Suppressor macrophage treated with lipopolysaccharide for 1 hour (primary cell): ENCODE data around the gene ERBB4.

Source experiments
- DNase-seq, 3 donors: peaks; one replicate each; pipeline ENCODE4 v3.0.0-alpha.2; 2020 to 2022

Gene ERBB4

DNA sequence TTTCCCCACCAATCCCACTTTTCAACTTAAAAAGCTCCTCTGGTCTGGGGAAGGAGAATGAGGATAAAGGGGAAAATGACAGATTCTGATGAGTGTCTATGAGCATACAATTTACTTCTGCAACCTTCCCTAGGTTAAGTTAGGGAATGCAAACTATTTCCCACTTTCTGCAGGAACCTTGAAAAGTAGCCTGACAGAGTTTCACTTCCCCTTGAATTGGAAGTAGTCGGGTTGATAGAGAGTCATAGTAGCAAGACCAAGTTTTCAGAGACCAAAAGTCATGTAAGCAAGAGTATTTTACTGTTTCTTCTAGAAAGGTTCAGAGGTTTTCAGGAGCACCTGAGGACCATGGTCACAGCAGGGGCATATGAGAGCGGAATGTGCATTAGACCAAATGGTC, 1167.1 kb downstream of the ERBB4 start:
- DNase-seq = no peak

DNA sequence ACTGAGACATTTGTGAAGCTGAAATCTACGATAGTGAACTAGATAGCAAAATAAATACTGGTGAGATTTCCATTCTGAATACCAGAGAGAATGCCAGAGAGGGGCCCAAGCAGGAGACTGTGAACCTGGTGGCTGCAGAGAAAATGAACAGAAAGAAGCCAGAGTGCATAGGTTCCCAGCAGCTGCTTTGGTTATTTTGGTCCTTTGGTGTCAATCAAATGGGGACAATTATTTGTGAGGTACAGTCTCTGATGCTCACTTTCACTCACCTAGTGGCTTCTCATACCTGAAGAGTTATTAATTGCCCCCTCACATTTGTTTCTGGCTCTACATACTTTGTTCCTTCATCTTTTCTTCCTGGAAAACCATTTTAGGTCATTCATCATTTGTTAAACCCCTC, 1170.1 kb downstream of the ERBB4 start:
- no peak for DNase-seq

DNA sequence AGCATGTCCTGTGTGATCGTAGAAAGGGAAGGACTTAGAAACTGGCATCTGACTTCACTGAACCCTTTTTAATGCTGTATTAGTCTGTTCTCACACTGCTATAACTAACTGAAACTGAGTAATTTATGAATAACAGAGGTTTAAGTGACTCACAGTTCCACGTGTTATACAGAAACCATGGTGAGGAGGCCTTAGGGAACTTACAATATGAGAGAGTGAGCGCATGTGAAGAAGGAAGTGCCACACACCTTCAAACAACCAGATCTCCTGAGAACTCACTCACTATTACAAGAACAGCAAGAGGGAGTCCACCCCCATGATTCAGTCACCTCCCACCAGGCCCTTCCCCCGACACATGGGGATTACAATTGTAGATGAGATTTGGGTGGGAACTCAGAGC, 1170.9 kb downstream of the ERBB4 start:
- no peak for DNase-seq

DNA sequence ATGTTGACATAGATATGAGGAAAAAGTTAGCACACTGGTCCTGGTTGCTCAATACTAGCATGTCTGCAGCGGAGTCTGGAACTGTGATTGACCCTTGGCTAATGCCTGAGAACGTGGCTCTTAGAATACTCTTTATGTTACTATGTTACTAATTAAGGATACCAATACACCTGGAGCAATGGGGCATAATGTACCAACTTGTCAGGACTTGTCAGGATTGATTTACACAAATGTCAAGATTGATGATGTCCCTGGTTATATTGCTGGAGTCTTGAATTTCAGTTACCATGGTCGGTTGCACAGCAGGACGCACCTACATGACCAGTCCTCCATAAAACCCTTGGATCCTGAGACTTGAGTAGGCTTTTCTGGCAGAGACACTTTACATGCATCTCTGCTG, 1171.3 kb downstream of the ERBB4 start:
- DNase-seq = no peak

DNA sequence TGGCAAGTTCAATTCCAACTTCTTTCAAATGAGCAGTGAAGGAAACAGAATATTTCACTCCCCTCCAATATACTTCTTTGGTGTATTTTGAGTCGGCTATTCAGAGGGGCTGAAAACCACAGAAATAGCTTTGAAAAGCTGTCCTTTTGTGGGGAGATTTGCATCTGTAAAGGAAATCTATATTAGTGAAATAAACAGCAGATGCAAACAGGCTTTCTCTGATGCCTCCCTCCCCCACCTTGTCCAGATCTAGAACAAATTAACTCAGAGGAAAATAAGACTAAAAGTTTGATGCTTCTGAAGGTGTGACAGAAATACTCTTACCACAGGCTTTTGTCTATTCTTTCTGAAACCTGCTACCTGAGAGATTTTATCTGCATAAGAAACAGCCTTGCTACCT, 1173.7 kb downstream of the ERBB4 start:
- no peak for DNase-seq

- no peak for DNase-seq
Measured at GRCh38 chr2:211361383-211361782, 1177.2 kb downstream of the ERBB4 start.

DNA sequence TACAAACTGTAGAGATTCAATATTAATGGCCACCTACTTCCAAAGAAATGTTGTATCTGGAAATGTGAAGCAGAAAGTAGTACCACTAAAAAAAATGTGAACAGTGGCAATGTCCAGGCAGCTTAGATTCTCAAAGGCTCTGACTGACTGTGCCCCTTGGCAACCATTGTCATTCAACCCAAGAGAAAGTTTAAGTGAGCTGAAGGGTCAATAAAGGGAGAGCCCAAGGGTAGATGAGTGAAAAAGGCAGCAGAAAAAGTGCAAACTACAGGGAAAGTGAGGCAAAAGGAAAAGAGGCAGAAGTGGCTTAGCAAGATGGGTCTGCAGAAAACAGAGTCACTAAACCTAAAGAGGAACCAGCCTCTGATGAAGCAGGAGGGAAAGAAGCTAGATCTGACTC, 1179.3 kb downstream of the ERBB4 start:
- DNase-seq = no peak

DNA sequence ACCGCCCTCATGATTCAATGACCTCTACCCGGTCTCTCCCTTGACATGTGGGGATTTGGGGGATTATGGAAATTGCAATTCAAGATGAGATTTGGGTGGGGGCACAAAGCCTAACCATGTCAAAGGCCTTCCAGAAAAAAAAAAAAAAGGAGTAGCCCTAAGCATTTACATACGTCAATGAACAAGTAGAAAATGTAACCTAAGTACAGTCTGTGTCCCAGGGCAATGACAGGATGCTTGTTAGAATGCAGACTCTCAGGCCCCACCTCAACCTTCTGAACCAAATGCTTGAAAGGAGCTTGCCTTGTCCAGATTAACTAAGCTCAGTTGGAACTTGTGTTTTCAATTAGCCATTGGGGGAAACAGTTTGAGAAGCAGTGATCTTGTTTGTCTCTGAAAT, 1180.1 kb downstream of the ERBB4 start:
- no peak for DNase-seq

DNA sequence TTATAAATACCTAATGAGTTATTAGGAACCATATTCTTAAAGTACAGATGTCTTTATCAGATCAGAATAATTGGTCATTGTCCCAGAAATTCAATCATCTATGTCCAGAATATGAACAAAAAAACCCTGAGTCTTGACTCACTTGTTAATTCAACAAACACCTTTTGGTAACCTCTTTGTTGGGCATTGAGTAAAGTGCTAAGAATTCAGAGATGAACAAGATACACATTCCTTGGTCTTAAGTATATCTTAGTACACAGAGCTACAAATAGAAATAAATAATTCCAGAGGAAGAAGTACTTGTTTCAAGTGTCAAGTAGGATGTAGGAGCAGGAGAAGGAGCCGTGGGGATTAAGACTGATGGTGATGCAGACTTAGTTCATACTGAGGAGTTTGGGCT, 1184.1 kb downstream of the ERBB4 start:
- DNase-seq = no peak

DNA sequence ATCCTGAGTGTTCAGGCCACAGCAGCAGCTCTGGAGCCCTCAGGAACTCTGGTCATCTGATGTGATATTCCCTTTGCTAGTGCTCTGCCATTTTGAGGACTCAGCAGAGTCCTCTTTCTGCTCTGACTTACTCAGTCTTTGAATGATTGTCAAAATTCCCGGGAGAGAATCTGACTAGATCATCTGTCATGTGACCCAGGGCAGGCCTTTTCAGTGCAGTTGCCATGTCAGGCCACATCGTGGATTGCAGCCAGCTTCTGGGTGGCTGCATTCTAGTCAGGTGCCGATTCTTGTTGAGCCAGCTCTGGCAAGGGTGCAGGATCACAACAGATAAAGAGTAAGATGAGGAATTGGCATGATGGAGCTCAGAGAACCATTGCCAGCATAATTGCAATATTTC, 1186.6 kb downstream of the ERBB4 start:
- no peak for DNase-seq

GRCh38 chr2:211349031-211349430, 1189.6 kb downstream of the ERBB4 start:
- no peak for DNase-seq

DNA sequence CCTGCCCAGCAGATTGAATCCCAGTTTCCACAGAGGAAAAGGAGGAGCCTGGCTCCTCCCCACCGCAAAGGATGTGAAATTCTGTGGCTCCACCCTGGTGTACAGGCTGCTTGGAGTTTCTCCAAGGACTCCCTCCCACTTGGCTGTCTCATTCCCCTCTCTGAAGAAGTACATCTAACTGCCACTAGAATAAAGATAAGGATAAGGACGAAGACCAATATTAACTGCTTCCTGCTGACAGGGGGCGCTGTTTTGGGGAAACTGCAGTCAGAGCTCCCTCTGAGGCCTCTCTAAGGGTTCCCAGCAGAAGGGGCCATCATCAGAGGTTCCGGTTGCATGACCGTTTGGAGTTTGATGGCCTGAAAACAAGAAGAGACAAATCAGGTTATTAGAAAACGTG, 1191.3 kb downstream of the ERBB4 start:
- no peak for DNase-seq

GRCh38 chr2:211344289-211344688, 1194.3 kb downstream of the ERBB4 start:
- no peak for DNase-seq

GRCh38 chr2:211333377-211333776, 1205.2 kb downstream of the ERBB4 start:
- no peak for DNase-seq

DNA sequence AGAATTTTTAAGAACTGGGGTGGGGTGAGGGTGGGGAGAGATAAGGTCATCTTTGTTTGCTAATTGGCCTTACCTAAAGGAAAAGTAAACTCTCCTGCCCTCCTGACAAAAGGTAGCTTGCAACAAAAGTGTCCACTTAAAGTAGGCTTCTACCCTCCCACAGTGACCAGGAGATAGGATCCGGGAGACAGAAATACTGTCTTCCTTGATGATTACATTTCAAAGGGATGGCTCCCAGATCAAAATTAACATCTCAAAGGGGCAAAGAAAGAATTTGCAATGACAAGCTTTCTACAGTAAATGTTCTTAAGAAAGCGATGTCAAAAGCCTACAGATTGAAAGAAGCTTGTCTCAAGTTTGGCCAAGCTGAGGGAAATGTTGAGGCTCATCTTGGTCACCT, 1206.9 kb downstream of the ERBB4 start:
- no peak for DNase-seq

- no peak for DNase-seq
Measured at GRCh38 chr2:211329882-211330281, 1208.7 kb downstream of the ERBB4 start.

- DNase-seq = no peak
Measured at GRCh38 chr2:211329421-211329820, 1209.2 kb downstream of the ERBB4 start.

GRCh38 chr2:211328126-211328525, 1210.5 kb downstream of the ERBB4 start:
- no peak for DNase-seq
